Measurements from ENCODE around the gene KLHL21. TPM values are rescaled to one million over a fixed set of nuclear protein-coding genes. Genes with fewer than 3 reads are reported as not detected.

Gene KLHL21
- total RNA-seq, 1 donor from 2014 or later = 21.3 TPM

DNA sequence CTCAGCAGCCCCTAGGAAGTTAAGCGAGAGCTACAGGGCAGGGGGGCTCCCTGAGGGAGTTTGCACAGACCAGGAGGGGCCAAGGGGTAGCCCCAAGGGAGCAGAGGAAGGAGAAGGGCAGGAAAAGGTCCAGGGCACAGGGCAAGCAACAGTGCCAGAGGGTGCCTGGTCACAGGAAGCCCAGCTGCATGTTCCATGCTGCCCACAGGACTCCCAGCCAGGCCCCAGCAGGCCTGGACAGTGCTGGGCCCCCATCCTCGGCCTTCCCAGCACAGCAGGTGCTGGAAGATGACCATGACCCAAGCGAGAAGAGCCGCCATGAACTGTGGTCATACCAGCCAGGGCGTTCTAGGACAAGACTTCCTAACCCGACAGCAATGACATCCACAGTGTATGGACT, 11.0 kb downstream of the KLHL21 start:
- TF ChIP-seq, protein P1, sequence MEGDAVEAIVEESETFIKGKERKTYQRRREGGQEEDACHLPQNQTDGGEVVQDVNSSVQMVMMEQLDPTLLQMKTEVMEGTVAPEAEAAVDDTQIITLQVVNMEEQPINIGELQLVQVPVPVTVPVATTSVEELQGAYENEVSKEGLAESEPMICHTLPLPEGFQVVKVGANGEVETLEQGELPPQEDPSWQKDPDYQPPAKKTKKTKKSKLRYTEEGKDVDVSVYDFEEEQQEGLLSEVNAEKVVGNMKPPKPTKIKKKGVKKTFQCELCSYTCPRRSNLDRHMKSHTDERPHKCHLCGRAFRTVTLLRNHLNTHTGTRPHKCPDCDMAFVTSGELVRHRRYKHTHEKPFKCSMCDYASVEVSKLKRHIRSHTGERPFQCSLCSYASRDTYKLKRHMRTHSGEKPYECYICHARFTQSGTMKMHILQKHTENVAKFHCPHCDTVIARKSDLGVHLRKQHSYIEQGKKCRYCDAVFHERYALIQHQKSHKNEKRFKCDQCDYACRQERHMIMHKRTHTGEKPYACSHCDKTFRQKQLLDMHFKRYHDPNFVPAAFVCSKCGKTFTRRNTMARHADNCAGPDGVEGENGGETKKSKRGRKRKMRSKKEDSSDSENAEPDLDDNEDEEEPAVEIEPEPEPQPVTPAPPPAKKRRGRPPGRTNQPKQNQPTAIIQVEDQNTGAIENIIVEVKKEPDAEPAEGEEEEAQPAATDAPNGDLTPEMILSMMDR (IDR thresholded peaks at IDR 0.05; ENCODE audit: unreplicated experiment) = no peak
- no peak for DNase-seq (ENCODE audit: low spot score, unreplicated experiment)
- H3K9me3 Mint-ChIP-seq (ENCODE audit: low read depth) = no peaks in the 10 kb centered on the region
- H3K4me3 Mint-ChIP-seq (ENCODE audit: low read depth) = no peak overlapping the region
- no peaks in the 10 kb centered on the region for H3K4me1 Mint-ChIP-seq (ENCODE audit: low read depth)
- H3K36me3 Mint-ChIP-seq (ENCODE audit: insufficient read depth) = peaks cover 10% of the 10 kb centered on the region
- H3K27me3 Mint-ChIP-seq = no peaks in the 10 kb centered on the region
- no peak overlapping the region for H3K27ac Mint-ChIP-seq

DNA sequence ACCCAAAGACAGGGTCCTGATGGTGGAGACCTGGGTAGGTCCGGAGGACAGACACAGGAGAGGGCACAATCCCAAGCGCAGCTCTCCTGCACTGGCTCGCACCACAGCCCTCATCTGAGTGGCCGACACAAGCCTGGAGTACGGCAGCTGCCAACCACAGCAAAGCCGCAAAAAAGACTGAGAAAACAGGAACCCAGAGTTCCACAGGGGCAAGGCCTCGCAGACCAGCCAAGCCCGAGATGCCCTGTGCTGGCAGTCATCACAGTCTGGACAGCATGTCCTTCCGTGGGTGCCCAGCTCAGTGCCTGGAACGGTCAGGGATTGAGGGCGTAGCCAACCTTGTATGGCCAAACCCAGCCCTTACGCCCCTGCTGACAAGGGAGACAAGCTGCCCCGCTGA, 11.4 kb downstream of the KLHL21 start:
- Mint-ChIP-seq H3K4me3 (ENCODE audit: low read depth) (no peak overlapping the region), H3K4me1 (ENCODE audit: low read depth) (no peaks in the 10 kb centered on the region), H3K36me3 (ENCODE audit: insufficient read depth) (peaks cover 9% of the 10 kb centered on the region), H3K27me3 (no peaks in the 10 kb centered on the region), H3K27ac (peak overlapping the region; percentile 64), H3K9me3 (ENCODE audit: low read depth) (no peaks in the 10 kb centered on the region)
- TF ChIP-seq, protein P1 (IDR thresholded peaks at IDR 0.05; ENCODE audit: unreplicated experiment) = no peak
- DNase-seq (ENCODE audit: low spot score, unreplicated experiment) = no peak

DNA sequence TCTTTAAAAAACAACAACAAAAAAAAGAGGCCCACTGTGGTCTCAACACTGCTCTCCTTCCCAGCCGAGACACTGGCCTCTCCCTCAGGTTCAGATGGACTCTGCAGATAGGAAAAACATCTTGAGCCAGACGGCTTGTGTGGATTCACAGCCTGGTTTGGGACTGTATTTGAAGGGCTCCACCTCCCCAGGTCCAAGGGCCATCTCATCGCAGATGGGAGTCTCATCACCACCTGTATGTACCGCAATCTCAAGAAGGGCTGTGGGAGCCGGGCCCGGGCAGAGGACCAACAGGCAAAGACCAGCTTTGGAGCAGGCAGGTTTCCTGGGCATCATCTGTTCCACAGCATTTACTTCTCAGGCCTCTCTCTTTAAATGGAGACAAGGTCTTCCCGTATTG, 12.6 kb downstream of the KLHL21 start:
- TF ChIP-seq, protein P1 (IDR thresholded peaks at IDR 0.05; ENCODE audit: unreplicated experiment) = no peak
- Mint-ChIP-seq H3K36me3 (ENCODE audit: insufficient read depth) (peaks cover 5% of the 10 kb centered on the region), H3K27ac (no peak overlapping the region), H3K4me3 (ENCODE audit: low read depth) (no peak overlapping the region), H3K27me3 (no peaks in the 10 kb centered on the region), H3K4me1 (ENCODE audit: low read depth) (no peaks in the 10 kb centered on the region), H3K9me3 (ENCODE audit: low read depth) (no peaks in the 10 kb centered on the region)
- no peak for DNase-seq (ENCODE audit: low spot score, unreplicated experiment)

DNA sequence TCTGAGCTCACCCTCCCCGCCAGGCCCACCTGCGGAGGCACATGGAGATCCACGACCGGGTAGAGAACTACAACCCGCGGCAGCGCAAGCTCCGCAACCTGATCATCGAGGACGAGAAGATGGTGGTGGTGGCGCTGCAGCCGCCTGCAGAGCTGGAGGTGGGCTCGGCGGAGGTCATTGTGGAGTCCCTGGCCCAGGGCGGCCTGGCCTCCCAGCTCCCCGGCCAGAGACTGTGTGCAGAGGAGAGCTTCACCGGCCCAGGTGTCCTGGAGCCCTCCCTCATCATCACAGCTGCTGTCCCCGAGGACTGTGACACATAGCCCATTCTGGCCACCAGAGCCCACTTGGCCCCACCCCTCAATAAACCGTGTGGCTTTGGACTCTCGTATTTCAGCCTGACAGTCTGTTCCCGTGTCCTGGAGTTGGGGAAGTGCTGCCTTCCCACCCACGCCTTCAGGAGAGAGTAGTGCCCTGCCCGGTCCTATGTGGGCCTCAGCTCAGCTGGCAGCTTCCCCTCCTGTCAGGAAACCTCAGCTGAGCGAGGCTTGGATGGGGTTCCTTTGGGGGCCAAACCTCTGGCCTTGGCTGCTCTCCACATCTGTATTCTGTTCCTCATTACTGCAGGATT, 13.7 kb downstream of the KLHL21 start:
- no peak for DNase-seq (ENCODE audit: low spot score, unreplicated experiment)
- no peak overlapping the region for H3K4me3 Mint-ChIP-seq (ENCODE audit: low read depth)
- peaks cover 6% of the 10 kb centered on the region for H3K36me3 Mint-ChIP-seq (ENCODE audit: insufficient read depth)
- H3K4me1 Mint-ChIP-seq (ENCODE audit: low read depth) = peaks cover 5% of the 10 kb centered on the region
- TF ChIP-seq, protein P1 (IDR thresholded peaks at IDR 0.05; ENCODE audit: unreplicated experiment) = no peak
- H3K27me3 Mint-ChIP-seq = no peaks in the 10 kb centered on the region
- no peaks in the 10 kb centered on the region for H3K9me3 Mint-ChIP-seq (ENCODE audit: low read depth)
- no peak overlapping the region for H3K27ac Mint-ChIP-seq

DNA sequence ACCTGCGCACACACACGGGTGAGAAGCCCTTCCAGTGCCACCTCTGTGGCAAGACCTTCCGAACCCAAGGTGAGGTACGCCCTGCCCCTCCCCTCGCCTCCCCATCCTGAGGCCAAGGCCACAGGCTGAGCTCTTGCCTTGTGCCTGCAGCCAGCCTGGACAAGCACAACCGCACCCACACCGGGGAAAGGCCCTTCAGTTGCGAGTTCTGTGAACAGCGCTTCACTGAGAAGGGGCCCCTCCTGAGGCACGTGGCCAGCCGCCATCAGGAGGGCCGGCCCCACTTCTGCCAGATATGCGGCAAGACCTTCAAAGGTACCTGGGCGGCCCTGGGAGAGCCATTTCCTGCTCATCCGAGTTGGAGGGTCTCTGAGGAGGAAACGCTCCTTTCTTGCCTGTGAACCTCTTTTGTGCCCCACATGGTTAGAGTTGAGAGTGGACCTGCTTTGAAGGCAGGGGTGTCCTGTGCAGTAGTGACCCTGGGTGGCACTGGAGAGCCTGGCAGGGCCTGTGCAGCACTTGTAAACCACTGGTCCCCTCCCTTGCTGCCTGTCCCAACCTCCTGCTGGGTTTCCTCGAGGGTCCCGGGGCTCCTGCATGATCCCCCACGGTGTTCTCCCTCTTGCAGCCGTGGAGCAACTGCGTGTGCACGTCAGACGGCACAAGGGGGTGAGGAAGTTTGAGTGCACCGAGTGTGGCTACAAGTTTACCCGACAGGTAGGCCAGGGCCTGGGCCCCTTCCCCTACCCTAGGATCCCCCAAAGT, 14.4 kb downstream of the KLHL21 start:
- H3K4me3 Mint-ChIP-seq (ENCODE audit: low read depth) = no peak overlapping the region
- DNase-seq (ENCODE audit: low spot score, unreplicated experiment) = no peak
- no peaks in the 10 kb centered on the region for H3K9me3 Mint-ChIP-seq (ENCODE audit: low read depth)
- H3K4me1 Mint-ChIP-seq (ENCODE audit: low read depth) = peaks cover 5% of the 10 kb centered on the region
- TF ChIP-seq, protein P1 (IDR thresholded peaks at IDR 0.05; ENCODE audit: unreplicated experiment) = no peak
- H3K36me3 Mint-ChIP-seq (ENCODE audit: insufficient read depth) = peaks cover 4% of the 10 kb centered on the region
- H3K27me3 Mint-ChIP-seq = no peaks in the 10 kb centered on the region
- no peak overlapping the region for H3K27ac Mint-ChIP-seq
